HG03103 (cell line): ENCODE data around the gene POMGNT2.

ENCODE experiments used
- ATAC-seq: cut with Tn5 transposase; IDR thresholded peaks from one replicate; pipeline ENCODE4 v1.9.1; 2021; ENCODE audit warnings: low read depth; ENCODE audit not compliant: unreplicated experiment

Gene POMGNT2

GRCh38 chr3:43104039-43104438 is 1.8 kb downstream of the POMGNT2 start:
- no peak for ATAC-seq

- ATAC-seq, result no peak
These were observed 3.0 kb downstream of the POMGNT2 start for GRCh38 chr3:43102773-43103480.

- ATAC-seq, result no peak
These were observed 7.1 kb downstream of the POMGNT2 start for GRCh38 chr3:43098761-43099160.

- ATAC-seq, result no peak
These were observed 8.3 kb downstream of the POMGNT2 start for GRCh38 chr3:43097400-43098080.

- no peak for ATAC-seq
These were observed 9.1 kb downstream of the POMGNT2 start for GRCh38 chr3:43096761-43097160.

GRCh38 chr3:43095370-43095769 is 10.5 kb downstream of the POMGNT2 start:
- no peak for ATAC-seq

- no peak for ATAC-seq
These were observed 11.0 kb downstream of the POMGNT2 start for GRCh38 chr3:43094851-43095250.

- ATAC-seq, result no peak
These were observed 11.5 kb downstream of the POMGNT2 start for GRCh38 chr3:43094381-43094780.

GRCh38 chr3:43093974-43094373 is 11.9 kb downstream of the POMGNT2 start:
- no peak for ATAC-seq

GRCh38 chr3:43093006-43093405 is 12.9 kb downstream of the POMGNT2 start:
- ATAC-seq, result no peak

- no peak for ATAC-seq
These were observed 14.4 kb downstream of the POMGNT2 start for GRCh38 chr3:43091481-43091880.

GRCh38 chr3:43090238-43090637 is 15.6 kb downstream of the POMGNT2 start:
- no peak for ATAC-seq

- ATAC-seq, result no peak
These were observed 16.8 kb downstream of the POMGNT2 start for GRCh38 chr3:43089081-43089480.

- no peak for ATAC-seq
These were observed 18.6 kb downstream of the POMGNT2 start for GRCh38 chr3:43087249-43087776.

GRCh38 chr3:43086460-43087165 is 19.3 kb downstream of the POMGNT2 start:
- ATAC-seq, result no peak

GRCh38 chr3:43082457-43082856 is 23.4 kb downstream of the POMGNT2 start:
- no peak for ATAC-seq

- no peak for ATAC-seq
These were observed 24.1 kb downstream of the POMGNT2 start for GRCh38 chr3:43081796-43082195.

- ATAC-seq, result no peak
These were observed 24.9 kb downstream of the POMGNT2 start for GRCh38 chr3:43080726-43081568.

- no peak for ATAC-seq
These were observed 26.1 kb downstream of the POMGNT2 start for GRCh38 chr3:43079536-43080332.

- ATAC-seq, result no peak
These were observed 28.2 kb downstream of the POMGNT2 start for GRCh38 chr3:43077707-43078106.
